Measurements from ENCODE around the gene DGKH. TPM values are rescaled to one million over a fixed set of nuclear protein-coding genes. Genes with fewer than 3 reads are reported as not detected.
"Not testable (repeated sequence)": the region's sequence is repeated elsewhere in the genome, so short reads cannot be mapped to it uniquely, and the experiment has no call there.

DGKH gene
- total RNA-seq, 3 donors from 2014 or later: 18.8 to 27.0 (median 26.3) TPM

GRCh38 chr13:42218576-42218975 is 170.1 kb downstream of the DGKH start:
- H3K9me3 ChIP-seq: no peaks in the 10 kb centered on the region
- DNase-seq (no peak), ATAC-seq (no peak)
- no peaks in the 10 kb centered on the region for H3K36me3 ChIP-seq (ENCODE audit: low read depth)
- no peaks in the 10 kb centered on the region for H3K4me1 ChIP-seq (ENCODE audit: low read depth)
- intact Hi-C loops (cut with DNase I, micrococcal nuclease): no loop called here
- no peak overlapping the region for H3K4me3 ChIP-seq
- TF ChIP-seq CTCF (IDR thresholded peaks at IDR 0.05): no peak

- Histone ChIP-seq H3K4me3 (no peak overlapping the region), H3K9me3 (no peaks in the 10 kb centered on the region), H3K36me3 (ENCODE audit: low read depth) (no peaks in the 10 kb centered on the region), H3K4me1 (ENCODE audit: low read depth) (no peaks in the 10 kb centered on the region)
- no peak for DNase-seq
- intact Hi-C loops (cut with DNase I, micrococcal nuclease): no loop called here
- ATAC-seq: no peak
- TF ChIP-seq CTCF (IDR thresholded peaks at IDR 0.05): no peak
These were observed 170.6 kb downstream of the DGKH start for GRCh38 chr13:42219051-42219450.

- intact Hi-C loops (cut with DNase I, micrococcal nuclease): no loop called here
- DNase-seq (no peak), ATAC-seq (no peak)
- no peak overlapping the region for H3K4me3 ChIP-seq
- H3K36me3 ChIP-seq (ENCODE audit: low read depth): no peaks in the 10 kb centered on the region
- H3K9me3 ChIP-seq: no peaks in the 10 kb centered on the region
- no peaks in the 10 kb centered on the region for H3K4me1 ChIP-seq (ENCODE audit: low read depth)
- TF ChIP-seq CTCF (IDR thresholded peaks at IDR 0.05): no peak
These were observed 171.4 kb downstream of the DGKH start for GRCh38 chr13:42219876-42220275.

- Histone ChIP-seq H3K36me3 (ENCODE audit: low read depth) (no peaks in the 10 kb centered on the region), H3K9me3 (no peaks in the 10 kb centered on the region), H3K4me1 (ENCODE audit: low read depth) (no peaks in the 10 kb centered on the region), H3K4me3 (no peak overlapping the region)
- ATAC-seq: no peak
- TF ChIP-seq CTCF (IDR thresholded peaks at IDR 0.05): no peak
- no peak for DNase-seq
- intact Hi-C loops (cut with DNase I, micrococcal nuclease): no loop called here
These were observed 172.8 kb downstream of the DGKH start for GRCh38 chr13:42221121-42221765.

GRCh38 chr13:42223681-42224080 is 175.2 kb downstream of the DGKH start:
- ATAC-seq (no peak), DNase-seq (no peak)
- Histone ChIP-seq H3K36me3 (ENCODE audit: low read depth) (no peaks in the 10 kb centered on the region), H3K9me3 (no peaks in the 10 kb centered on the region), H3K4me3 (no peak overlapping the region), H3K4me1 (ENCODE audit: low read depth) (no peaks in the 10 kb centered on the region)
- no peak for TF ChIP-seq CTCF (IDR thresholded peaks at IDR 0.05)
- intact Hi-C loops (cut with DNase I, micrococcal nuclease): no loop called here

GRCh38 chr13:42225051-42225450 is 176.6 kb downstream of the DGKH start:
- intact Hi-C loops (cut with DNase I, micrococcal nuclease): no loop called here
- H3K4me1 ChIP-seq (ENCODE audit: low read depth): no peaks in the 10 kb centered on the region
- no peak for TF ChIP-seq CTCF (IDR thresholded peaks at IDR 0.05)
- no peak overlapping the region for H3K4me3 ChIP-seq
- ATAC-seq (no peak), DNase-seq (no peak)
- H3K36me3 ChIP-seq (ENCODE audit: low read depth): no peaks in the 10 kb centered on the region
- no peaks in the 10 kb centered on the region for H3K9me3 ChIP-seq

GRCh38 chr13:42226759-42227158 is 178.3 kb downstream of the DGKH start:
- ATAC-seq; DNase-seq; H3K4me1 ChIP-seq (ENCODE audit: low read depth); H3K4me3 ChIP-seq; H3K36me3 ChIP-seq (ENCODE audit: low read depth); H3K9me3 ChIP-seq; intact Hi-C loops (cut with DNase I, micrococcal nuclease): not testable (repeated sequence)
